NB4 (cell line): Measurements from ENCODE around the gene UBR3.
"Not testable (repeated sequence)": the region's sequence is repeated elsewhere in the genome, so short reads cannot be mapped to it uniquely, and the experiment has no call there.

Source experiments
- DNase-seq: peaks from one replicate; pipeline ENCODE4 v3.0.0; 2010; ENCODE audit warnings: low read depth
- H3K4me3 ChIP-seq: one replicate; pipeline ENCODE4 v1.5.1; 2011; ENCODE audit warnings: mild to moderate bottlenecking, low read depth, low read length, moderate library complexity
- MAX ChIP-seq: IDR thresholded peaks from 2 replicates; pipeline ENCODE4 v1.6.1; 2011; ENCODE audit warnings: low read depth, low read length
- MYC ChIP-seq: IDR thresholded peaks from 2 replicates; pipeline ENCODE4 v1.6.1; 2011; ENCODE audit warnings: low read depth, low read length
- POLR2A ChIP-seq: IDR thresholded peaks from 2 replicates; pipeline ENCODE4 v1.6.1; 2011; ENCODE audit warnings: mild to moderate bottlenecking; ENCODE audit not compliant: insufficient read length; ENCODE audit errors: extremely low read depth
- TF ChIP-seq, protein P1 (sequence below): IDR thresholded peaks from one replicate; pipeline ENCODE4 v1.5.1; 2012; ENCODE audit warnings: low read depth, low read length

UBR3 gene

DNA sequence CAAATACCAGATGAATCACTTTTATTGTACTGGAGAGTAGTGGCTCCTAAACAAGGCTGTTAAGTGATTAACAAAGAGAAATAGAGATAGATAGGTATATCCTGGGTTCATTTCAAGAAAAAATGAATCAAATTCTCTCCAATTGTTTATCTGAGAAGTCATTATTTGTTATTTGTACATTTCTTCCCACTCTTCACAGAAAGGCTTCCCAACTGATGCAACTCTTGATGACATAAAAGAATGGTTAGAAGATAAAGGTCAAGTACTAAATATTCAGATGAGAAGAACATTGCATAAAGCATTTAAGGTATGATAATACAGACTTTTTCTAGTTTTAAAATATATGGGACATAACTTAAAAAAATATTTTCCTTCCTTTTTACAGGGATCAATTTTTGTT, 20.7 kb upstream of the UBR3 start:
- TF ChIP-seq MYC (no peak), MAX (no peak), POLR2A (no peak)
- TF ChIP-seq, protein P1, sequence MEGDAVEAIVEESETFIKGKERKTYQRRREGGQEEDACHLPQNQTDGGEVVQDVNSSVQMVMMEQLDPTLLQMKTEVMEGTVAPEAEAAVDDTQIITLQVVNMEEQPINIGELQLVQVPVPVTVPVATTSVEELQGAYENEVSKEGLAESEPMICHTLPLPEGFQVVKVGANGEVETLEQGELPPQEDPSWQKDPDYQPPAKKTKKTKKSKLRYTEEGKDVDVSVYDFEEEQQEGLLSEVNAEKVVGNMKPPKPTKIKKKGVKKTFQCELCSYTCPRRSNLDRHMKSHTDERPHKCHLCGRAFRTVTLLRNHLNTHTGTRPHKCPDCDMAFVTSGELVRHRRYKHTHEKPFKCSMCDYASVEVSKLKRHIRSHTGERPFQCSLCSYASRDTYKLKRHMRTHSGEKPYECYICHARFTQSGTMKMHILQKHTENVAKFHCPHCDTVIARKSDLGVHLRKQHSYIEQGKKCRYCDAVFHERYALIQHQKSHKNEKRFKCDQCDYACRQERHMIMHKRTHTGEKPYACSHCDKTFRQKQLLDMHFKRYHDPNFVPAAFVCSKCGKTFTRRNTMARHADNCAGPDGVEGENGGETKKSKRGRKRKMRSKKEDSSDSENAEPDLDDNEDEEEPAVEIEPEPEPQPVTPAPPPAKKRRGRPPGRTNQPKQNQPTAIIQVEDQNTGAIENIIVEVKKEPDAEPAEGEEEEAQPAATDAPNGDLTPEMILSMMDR, result no peak
- no peak overlapping the region for H3K4me3 ChIP-seq
- no peak for DNase-seq

- DNase-seq, result no peak
- H3K4me3 ChIP-seq, result no peak overlapping the region
- TF ChIP-seq, protein P1, result no peak
- TF ChIP-seq MAX (no peak), POLR2A (no peak), MYC (no peak)
Measured at GRCh38 chr2:169808221-169808620, 19.0 kb upstream of the UBR3 start.

- DNase-seq, result peak; percentile 22
- TF ChIP-seq MAX (no peak), MYC (no peak), POLR2A (no peak)
- TF ChIP-seq, protein P1, result no peak
- no peak overlapping the region for H3K4me3 ChIP-seq
Measured at GRCh38 chr2:169815849-169816248, 11.4 kb upstream of the UBR3 start.

DNA sequence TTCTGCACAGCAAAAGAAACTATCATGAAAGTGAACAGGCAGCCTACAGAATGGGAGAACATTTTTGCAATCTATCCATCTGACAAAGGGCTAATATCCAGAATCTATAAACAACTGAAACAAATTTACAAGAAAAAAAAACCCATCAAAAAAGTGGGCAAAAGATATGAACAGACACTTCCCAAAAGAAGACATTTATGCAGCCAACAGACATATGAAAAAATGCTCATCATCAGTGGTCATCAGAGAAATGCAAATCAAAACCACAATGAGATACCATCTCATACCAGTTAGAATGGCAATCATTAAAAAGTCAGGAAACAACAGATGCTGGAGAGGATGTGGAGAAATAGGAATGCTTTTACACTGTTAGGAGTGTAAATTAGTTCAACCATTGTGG, 10.3 kb upstream of the UBR3 start:
- DNase-seq, H3K4me3 ChIP-seq: not testable (repeated sequence)

DNA sequence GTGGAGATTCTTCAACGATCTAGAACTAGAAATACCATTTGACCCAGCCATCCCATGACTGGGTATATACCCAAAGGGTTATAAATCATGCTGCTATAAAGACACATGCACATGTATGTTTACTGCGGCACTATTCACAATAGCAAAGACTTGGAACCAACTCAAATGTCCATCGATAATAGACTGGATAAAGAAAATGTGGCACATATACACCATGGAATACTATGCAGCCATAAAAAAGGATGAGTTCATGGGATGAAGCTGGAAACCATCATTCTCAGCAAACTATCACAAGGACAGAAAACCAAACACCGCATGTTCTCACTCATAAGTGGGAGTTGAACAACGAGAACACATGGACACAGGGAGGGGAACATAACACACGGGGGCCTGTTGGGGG, 9.9 kb upstream of the UBR3 start:
- not testable (repeated sequence) for DNase-seq, H3K4me3 ChIP-seq

GRCh38 chr2:169818241-169818640, 9.0 kb upstream of the UBR3 start:
- no peak overlapping the region for H3K4me3 ChIP-seq
- DNase-seq, result no peak
- TF ChIP-seq MYC (no peak), MAX (no peak), POLR2A (no peak)
- TF ChIP-seq, protein P1, result no peak

- H3K4me3 ChIP-seq, result no peak overlapping the region
- no peak for TF ChIP-seq POLR2A
- no peak for DNase-seq
Measured at GRCh38 chr2:169819106-169819505, 8.1 kb upstream of the UBR3 start.

- DNase-seq, result peak; percentile 44
Measured at GRCh38 chr2:169820101-169820500, 7.2 kb upstream of the UBR3 start.

More at GRCh38 chr2:169820101-169820500, 7.2 kb upstream of the UBR3 start:
- H3K4me3 ChIP-seq, result not testable (repeated sequence)
